GM10248 (cell line): ENCODE results near the gene PSTPIP1.

Experiments
- CTCF ChIA-PET: fragments of 300-600 bp; sonication (Branson Sonifier 250); formaldehyde crosslinking; extraction: SDS; loops from one replicate; lab custom pipeline; 2021; ENCODE audit warnings: antibody characterized with exemption; lab: Yijun Ruan, JAX
- POLR2A ChIA-PET: fragments of 350-650 bp; sonication (Branson Sonifier 250); formaldehyde crosslinking; extraction: SDS; loops from one replicate; lab custom pipeline; 2020; ENCODE audit warnings: antibody characterized with exemption; lab: Yijun Ruan, JAX
- DNase-seq: peaks from one replicate; pipeline ENCODE4 v3.0.0; 2012; ENCODE audit errors: extremely low spot score
- TF ChIP-seq, protein P1 (sequence below): IDR thresholded peaks from 2 replicates; pipeline ENCODE4 v1.5.1; 2012; ENCODE audit warnings: mild to moderate bottlenecking, low read depth; ENCODE audit errors: extremely low read depth, missing control alignments, control extremely low read depth

PSTPIP1 gene

GRCh38 chr15:77010857-77011256 is 15.9 kb downstream of the PSTPIP1 start:
- TF ChIP-seq, protein P1, sequence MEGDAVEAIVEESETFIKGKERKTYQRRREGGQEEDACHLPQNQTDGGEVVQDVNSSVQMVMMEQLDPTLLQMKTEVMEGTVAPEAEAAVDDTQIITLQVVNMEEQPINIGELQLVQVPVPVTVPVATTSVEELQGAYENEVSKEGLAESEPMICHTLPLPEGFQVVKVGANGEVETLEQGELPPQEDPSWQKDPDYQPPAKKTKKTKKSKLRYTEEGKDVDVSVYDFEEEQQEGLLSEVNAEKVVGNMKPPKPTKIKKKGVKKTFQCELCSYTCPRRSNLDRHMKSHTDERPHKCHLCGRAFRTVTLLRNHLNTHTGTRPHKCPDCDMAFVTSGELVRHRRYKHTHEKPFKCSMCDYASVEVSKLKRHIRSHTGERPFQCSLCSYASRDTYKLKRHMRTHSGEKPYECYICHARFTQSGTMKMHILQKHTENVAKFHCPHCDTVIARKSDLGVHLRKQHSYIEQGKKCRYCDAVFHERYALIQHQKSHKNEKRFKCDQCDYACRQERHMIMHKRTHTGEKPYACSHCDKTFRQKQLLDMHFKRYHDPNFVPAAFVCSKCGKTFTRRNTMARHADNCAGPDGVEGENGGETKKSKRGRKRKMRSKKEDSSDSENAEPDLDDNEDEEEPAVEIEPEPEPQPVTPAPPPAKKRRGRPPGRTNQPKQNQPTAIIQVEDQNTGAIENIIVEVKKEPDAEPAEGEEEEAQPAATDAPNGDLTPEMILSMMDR = no peak
- CTCF ChIA-PET = interaction anchor here (0.6 to 7.3 kb wide), 8 partner anchors 12 to 37 kb away, joined by 3 to 41 read pairs (median 3); no protein-coding TSS in a partner anchor
- POLR2A ChIA-PET = no interaction called here
- DNase-seq = no peak

DNA sequence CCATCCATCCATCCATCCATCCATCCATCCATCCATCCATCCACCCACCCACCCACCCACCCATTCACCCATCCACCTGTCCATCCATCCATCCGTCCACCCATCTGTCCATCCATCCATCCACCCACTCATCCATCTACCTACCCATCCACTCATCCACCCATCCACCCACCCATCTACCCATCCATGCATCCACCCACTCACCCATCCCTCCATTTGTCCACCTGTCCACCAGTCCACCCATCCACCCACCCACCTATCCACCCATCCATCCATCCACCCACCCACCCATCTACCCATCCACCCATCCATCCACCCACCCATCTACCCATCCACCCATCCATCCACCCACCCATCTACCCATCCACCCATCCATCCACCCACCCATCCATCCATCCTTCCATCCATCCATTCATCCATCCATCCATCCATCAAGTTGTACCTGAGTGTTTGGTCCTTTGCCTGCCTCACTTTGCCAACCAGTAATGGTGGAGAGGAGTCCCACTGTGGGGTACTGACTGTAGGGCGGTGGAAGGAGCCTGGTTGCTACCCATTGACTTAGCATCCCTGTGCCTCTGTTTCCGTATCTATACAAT is 17.3 kb downstream of the PSTPIP1 start:
- TF ChIP-seq, protein P1 = no peak
- CTCF ChIA-PET = interaction anchor here (0.9 to 2.4 kb wide), 2 partner anchors 8 to 16 kb away, joined by 3 to 8 read pairs; partner anchors contain the start of gene PSTPIP1
- DNase-seq = no peak
- POLR2A ChIA-PET = no interaction called here

DNA sequence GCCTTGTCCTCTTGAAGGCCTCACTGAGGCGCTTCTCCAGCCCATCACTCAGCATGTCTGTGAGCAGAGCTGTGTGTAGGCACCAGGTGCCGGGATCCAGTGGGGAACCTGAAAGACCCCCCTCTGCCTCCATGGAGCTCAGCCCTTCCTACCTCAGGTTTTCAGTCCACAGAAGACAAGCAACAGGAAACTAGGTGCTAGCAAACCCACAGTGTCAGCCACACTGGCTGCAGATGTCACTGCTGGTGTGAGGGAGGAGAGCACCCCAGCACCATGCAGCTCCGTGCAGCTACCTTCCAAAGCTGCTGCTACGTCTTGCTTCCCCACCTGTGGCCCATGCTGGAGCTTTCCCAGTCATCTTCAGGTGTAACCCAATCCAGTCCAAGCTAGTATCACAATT is 17.9 kb downstream of the PSTPIP1 start:
- POLR2A ChIA-PET = no interaction called here
- peak; percentile 50 for DNase-seq
- TF ChIP-seq, protein P1 = no peak
- CTCF ChIA-PET = interaction anchor here (0.9 to 2.4 kb wide), 7 partner anchors 8 to 40 kb away, joined by 3 to 9 read pairs (median 4); partner anchors contain the start of gene PSTPIP1

DNA sequence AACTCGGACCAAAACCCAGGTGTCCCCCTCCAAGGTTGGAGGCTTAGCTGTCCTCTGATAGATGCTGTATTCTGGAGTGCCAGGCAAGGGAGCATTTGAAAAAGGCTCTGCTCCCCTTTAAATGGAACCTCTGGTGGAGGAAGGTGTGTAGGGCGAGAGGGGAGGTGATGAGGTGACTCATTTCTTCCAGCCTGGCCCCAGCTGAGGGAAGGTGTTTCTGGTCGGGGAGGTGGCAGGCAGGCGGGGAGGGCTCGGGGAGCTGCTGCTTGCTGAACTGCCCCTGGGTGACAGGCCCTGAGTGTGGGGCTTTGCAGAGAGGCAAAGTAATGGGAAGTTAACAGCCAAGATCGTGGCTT is 18.8 kb downstream of the PSTPIP1 start:
- POLR2A ChIA-PET = no interaction called here
- DNase-seq = peak; percentile 88
- TF ChIP-seq, protein P1 = no peak
- CTCF ChIA-PET = interaction anchor here (1.3 to 2.4 kb wide), 7 partner anchors 10 to 40 kb away, joined by 3 to 9 read pairs (median 4); partner anchors contain the start of gene PSTPIP1

DNA sequence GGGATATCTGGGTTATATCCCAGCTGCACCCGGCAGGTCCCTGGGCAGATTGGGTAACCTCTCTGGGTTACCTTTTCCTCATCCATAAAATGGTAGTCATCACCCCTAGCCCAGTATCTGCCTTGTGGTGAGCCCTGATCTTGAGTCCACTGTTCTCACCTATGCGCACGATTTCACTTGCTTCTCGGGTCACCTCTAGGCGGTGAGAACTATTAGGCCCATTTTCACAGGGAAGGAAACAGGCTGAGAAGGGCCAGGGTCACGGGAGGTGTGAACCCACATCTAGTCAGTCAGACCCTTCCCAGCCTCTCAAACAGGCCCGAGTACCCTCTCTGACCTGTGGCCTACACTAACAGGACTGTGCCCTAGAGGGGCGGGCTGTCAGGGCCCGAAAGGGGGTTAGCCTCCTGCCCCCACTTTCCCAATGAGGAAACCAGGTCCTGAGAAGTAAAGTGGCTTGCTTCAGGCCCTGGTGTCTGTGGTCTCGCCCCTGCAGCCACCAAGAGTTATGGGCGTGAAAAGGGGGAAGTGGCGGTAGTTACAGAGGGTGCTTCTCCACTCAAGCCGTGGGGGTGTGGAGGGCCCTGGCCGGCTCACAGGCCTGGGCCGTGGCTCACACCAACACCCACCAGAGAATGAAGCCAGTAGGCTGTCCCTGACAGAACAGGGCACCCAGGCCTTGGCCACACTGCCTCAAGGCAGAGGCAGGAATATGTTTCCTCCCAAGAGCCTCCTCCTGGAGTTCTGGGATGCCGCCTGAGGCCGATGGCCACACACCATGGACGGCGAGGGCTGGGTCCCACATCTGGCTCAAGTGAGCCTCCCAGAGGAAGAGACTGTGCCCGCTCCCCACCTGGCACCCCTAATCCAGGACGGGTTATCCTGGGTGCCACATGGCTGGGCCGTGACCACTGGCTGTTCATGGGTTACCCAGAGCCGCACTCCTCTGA is 19.5 kb downstream of the PSTPIP1 start:
- TF ChIP-seq, protein P1 = no peak
- POLR2A ChIA-PET = no interaction called here
- CTCF ChIA-PET = interaction anchor here (1.1 to 2.4 kb wide), 9 partner anchors 9 to 529 kb away, joined by 3 to 9 read pairs (median 4); partner anchors contain the start of gene PSTPIP1
- DNase-seq = peak; percentile 82

DNA sequence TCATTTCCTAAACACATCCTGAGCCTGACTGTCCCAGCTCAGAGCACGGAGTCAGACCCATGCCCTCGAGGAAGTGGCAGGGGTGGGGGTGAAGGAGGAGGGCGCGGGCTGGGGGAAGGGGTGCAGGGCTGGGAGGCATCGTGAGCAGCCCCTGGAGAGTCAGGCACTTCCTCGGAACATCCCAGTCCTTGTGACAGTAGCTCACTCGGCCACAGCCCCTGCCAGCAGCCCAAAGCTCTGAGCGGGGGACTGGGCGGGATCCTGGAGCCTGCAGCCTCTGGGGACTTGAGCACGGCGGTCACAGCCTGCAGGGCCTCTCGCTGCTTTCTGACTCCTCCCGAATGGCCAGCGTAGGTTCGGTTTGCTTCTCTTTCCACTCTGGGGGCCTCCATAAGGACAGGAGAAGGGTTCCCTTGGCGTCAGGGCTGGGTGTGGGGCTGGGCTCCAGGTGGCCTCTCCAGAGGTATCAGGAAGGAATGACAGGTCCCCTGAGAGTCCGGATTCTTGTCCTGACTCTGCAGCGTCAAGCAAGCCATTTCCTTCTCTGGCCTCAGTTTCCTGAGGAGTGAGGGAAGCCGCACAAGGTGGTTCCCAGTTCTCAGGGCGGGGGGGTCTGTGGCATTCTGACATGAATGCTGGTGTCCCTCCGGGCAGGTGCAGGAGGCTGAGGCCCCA is 20.9 kb downstream of the PSTPIP1 start:
- ChIA-PET POLR2A (no interaction called here), CTCF (interaction anchor here (0.8 to 2.6 kb wide), 8 partner anchors 9 to 528 kb away, joined by 3 to 9 read pairs (median 3); no protein-coding TSS in a partner anchor)
- TF ChIP-seq, protein P1 = no peak
- no peak for DNase-seq
